ENCODE data around the gene PKIG. TPM values are rescaled to one million over a fixed set of nuclear protein-coding genes. Genes with fewer than 3 reads are reported as not detected.

Gene PKIG
- total and polyA plus RNA-seq, 10 of the 15 experiments (the other 5 are each of a cell fraction or from before 2014, with no cell fraction given) = 5.7 to 82.3 (median 39.7) TPM

- TF ChIP-seq CTCF (IDR thresholded peaks at IDR 0.05 in 2 of 3, conservative IDR thresholded peaks at IDR 0.05 in 1 of 3; ENCODE audit: control insufficient read depth in 2 of 3, extremely low read depth in 1 of 3, insufficient read depth in 1 of 3, low read depth in 3 of 3, low read length in 3 of 3) (no peak), ZNF274 (IDR thresholded peaks at IDR 0.05; ENCODE audit: insufficient read depth, insufficient read length) (no peak)
Observed at GRCh38 chr20:44566811-44567210, 15.6 kb upstream of the PKIG start (continued).

GRCh38 chr20:44570367-44570766, 12.0 kb upstream of the PKIG start:
- no peaks in the 10 kb centered on the region for H3K9me3 ChIP-seq (replicated peaks; ENCODE audit: control insufficient read depth, insufficient read depth, low read length)
- intact Hi-C loops (cut with micrococcal nuclease; ENCODE audit: unreplicated experiment) = no loop called here
- 95% methylated on average over 1 of the region's 1 CpG for WGBS (ENCODE audit: insufficient coverage, insufficient replicate concordance, low lambda C conversion rate, missing lambda C conversion rate)

More at GRCh38 chr20:44570367-44570766, 12.0 kb upstream of the PKIG start:
- TF ChIP-seq RBBP5 (conservative IDR thresholded peaks at IDR 0.05) = no peak
- TF ChIP-seq BCL11A (IDR thresholded peaks at IDR 0.05; ENCODE audit: low read depth, low read length) = no peak
- TF ChIP-seq NFYA (IDR thresholded peaks at IDR 0.05; ENCODE audit: borderline replicate concordance, low read depth, low read length) = no peak
- no peak for TF ChIP-seq ZZZ3 (IDR thresholded peaks at IDR 0.05; ENCODE audit: control insufficient read depth, insufficient read length, low read depth)
- no peak for TF ChIP-seq SKIL (IDR thresholded peaks at IDR 0.05; ENCODE audit: low read depth, poor library complexity, severe bottlenecking)
- no peak for TF ChIP-seq ZBTB11 (CRISPR knock-in tag; IDR thresholded peaks at IDR 0.05)
- TF ChIP-seq RELB (IDR thresholded peaks at IDR 0.05; ENCODE audit: low read depth) = no peak
- no peak for TF ChIP-seq POU2F2 (IDR thresholded peaks at IDR 0.05; ENCODE audit: borderline replicate concordance, low read depth, low read length)
- in situ Hi-C loops (cut with MboI) = no loop called here
- FAIRE-seq = no peak
- Histone ChIP-seq H3K79me2 (ENCODE audit: control insufficient read depth, insufficient read depth, low read length) (no peaks in the 10 kb centered on the region), H2AFZ (ENCODE audit: control insufficient read depth, low read depth, low read length) (no peak overlapping the region), H3K9ac (ENCODE audit: control insufficient read depth, insufficient read depth, low read length) (no peak overlapping the region), H3K27ac (ENCODE audit: control insufficient read depth, insufficient read depth) (no peak overlapping the region), H3K36me3 (ENCODE audit: control insufficient read depth in 2 of 2, insufficient read depth in 2 of 2, low read length in 1 of 2) (no peaks in the 10 kb centered on the region), H3K4me2 (ENCODE audit: control insufficient read depth, insufficient read depth) (no peak overlapping the region), H3K4me1 (ENCODE audit: control insufficient read depth, insufficient read depth, low read length) (no peaks in the 10 kb centered on the region), H3K27me3 (replicated peaks in 1 of 2; ENCODE audit: control insufficient read depth in 2 of 2, insufficient read depth in 2 of 2, low read length in 1 of 2) (no peaks in the 10 kb centered on the region), H4K20me1 (ENCODE audit: control insufficient read depth, insufficient read depth) (no peaks in the 10 kb centered on the region), H3K4me3 (no peak overlapping the region)
- ChIA-PET POLR2A (no interaction called here), SMC1A (ENCODE audit: uncharacterized antibody, unreplicated experiment) (no interaction called here), CTCF (interaction anchor here (1.5 kb wide), 1 partner anchor 34 kb away, joined by 4 read pairs; no protein-coding TSS in a partner anchor), RAD21 (ENCODE audit: unreplicated experiment) (no interaction called here)
- no TSS peak for BruUV-seq (replicated peaks)
- no peak for DNase-seq (ENCODE audit: low read depth, low spot score)
- ATAC-seq = no peak
